ENCODE results near the gene CFAP99.

DNA sequence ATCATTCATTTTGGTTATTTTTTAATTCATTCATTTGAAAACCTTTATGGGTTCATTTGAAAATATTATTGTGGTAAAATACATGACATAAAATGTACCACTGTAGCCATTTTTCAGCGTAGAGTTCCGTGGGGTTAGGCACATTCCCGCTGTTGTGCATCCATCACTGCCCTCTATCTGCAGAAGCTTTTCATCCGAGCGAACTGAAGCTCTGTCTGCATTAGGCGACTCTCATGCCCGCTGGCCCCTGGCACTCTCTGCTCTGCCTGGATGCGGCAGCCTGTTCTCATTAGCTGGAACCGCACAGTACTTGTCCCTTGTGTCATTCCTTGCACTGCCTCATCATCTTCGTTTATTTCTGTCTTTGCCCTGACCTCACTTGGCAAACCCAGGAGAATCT, 17.5 kb downstream of the CFAP99 start:
- TF ChIP-seq POLR2AphosphoS5 (IDR thresholded peaks at IDR 0.05) (no peak), POLR2A (IDR thresholded peaks at IDR 0.05) (no peak)
- TF ChIP-seq, protein P1, sequence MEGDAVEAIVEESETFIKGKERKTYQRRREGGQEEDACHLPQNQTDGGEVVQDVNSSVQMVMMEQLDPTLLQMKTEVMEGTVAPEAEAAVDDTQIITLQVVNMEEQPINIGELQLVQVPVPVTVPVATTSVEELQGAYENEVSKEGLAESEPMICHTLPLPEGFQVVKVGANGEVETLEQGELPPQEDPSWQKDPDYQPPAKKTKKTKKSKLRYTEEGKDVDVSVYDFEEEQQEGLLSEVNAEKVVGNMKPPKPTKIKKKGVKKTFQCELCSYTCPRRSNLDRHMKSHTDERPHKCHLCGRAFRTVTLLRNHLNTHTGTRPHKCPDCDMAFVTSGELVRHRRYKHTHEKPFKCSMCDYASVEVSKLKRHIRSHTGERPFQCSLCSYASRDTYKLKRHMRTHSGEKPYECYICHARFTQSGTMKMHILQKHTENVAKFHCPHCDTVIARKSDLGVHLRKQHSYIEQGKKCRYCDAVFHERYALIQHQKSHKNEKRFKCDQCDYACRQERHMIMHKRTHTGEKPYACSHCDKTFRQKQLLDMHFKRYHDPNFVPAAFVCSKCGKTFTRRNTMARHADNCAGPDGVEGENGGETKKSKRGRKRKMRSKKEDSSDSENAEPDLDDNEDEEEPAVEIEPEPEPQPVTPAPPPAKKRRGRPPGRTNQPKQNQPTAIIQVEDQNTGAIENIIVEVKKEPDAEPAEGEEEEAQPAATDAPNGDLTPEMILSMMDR (IDR thresholded peaks at IDR 0.05) = no peak
